Measurements from ENCODE around the gene TCFL5. TPM values are rescaled to one million over a fixed set of nuclear protein-coding genes. Genes with fewer than 3 reads are reported as not detected.

TCFL5 gene
- total and polyA plus RNA-seq, 10 of the 15 experiments (the other 5 are each of a cell fraction or from before 2014, with no cell fraction given) = 0.48 to 8.1 (median 3.8) TPM

GRCh38 chr20:62859721-62860120 is 1.9 kb downstream of the TCFL5 start:
- CTCF ChIA-PET = interaction anchor here (1.2 kb wide), 1 partner anchor 37 kb away, joined by 5 read pairs; no protein-coding TSS in a partner anchor
- in situ Hi-C loops (cut with MboI) = no loop called here
- POLR2A ChIA-PET = no interaction called here
- H3K4me2 ChIP-seq (ENCODE audit: control insufficient read depth, insufficient read depth) = no peak overlapping the region; the same call in 1 of the 2 replicates
- 94% methylated on average over 12 of the region's 12 CpGs for WGBS (ENCODE audit: insufficient coverage, insufficient replicate concordance, low lambda C conversion rate, missing lambda C conversion rate)
- H2AFZ ChIP-seq (ENCODE audit: control insufficient read depth, low read depth, low read length) = no peak overlapping the region
- no peaks in the 10 kb centered on the region for H3K36me3 ChIP-seq (ENCODE audit: control insufficient read depth in 2 of 2, insufficient read depth in 2 of 2, low read length in 1 of 2)
- TF ChIP-seq HDAC2 (IDR thresholded peaks at IDR 0.05) = no peak
- TF ChIP-seq RB1 (IDR thresholded peaks at IDR 0.05; ENCODE audit: borderline replicate concordance) = no peak
- no peak for TF ChIP-seq SIN3A (IDR thresholded peaks at IDR 0.05; ENCODE audit: low read depth, low read length)
- no peak for TF ChIP-seq CBFB (IDR thresholded peaks at IDR 0.05; ENCODE audit: low read depth)
- no peak for TF ChIP-seq RELA (IDR thresholded peaks at IDR 0.05; ENCODE audit: borderline replicate concordance, partially characterized antibody)
- TF ChIP-seq, protein P1, sequence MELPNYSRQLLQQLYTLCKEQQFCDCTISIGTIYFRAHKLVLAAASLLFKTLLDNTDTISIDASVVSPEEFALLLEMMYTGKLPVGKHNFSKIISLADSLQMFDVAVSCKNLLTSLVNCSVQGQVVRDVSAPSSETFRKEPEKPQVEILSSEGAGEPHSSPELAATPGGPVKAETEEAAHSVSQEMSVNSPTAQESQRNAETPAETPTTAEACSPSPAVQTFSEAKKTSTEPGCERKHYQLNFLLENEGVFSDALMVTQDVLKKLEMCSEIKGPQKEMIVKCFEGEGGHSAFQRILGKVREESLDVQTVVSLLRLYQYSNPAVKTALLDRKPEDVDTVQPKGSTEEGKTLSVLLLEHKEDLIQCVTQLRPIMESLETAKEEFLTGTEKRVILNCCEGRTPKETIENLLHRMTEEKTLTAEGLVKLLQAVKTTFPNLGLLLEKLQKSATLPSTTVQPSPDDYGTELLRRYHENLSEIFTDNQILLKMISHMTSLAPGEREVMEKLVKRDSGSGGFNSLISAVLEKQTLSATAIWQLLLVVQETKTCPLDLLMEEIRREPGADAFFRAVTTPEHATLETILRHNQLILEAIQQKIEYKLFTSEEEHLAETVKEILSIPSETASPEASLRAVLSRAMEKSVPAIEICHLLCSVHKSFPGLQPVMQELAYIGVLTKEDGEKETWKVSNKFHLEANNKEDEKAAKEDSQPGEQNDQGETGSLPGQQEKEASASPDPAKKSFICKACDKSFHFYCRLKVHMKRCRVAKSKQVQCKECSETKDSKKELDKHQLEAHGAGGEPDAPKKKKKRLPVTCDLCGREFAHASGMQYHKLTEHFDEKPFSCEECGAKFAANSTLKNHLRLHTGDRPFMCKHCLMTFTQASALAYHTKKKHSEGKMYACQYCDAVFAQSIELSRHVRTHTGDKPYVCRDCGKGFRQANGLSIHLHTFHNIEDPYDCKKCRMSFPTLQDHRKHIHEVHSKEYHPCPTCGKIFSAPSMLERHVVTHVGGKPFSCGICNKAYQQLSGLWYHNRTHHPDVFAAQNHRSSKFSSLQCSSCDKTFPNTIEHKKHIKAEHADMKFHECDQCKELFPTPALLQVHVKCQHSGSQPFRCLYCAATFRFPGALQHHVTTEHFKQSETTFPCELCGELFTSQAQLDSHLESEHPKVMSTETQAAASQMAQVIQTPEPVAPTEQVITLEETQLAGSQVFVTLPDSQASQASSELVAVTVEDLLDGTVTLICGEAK (IDR thresholded peaks at IDR 0.05; ENCODE audit: borderline replicate concordance) = no peak
- no peak for TF ChIP-seq GATAD2B (conservative IDR thresholded peaks at IDR 0.05; ENCODE audit: low read depth)
- no peak for TF ChIP-seq REST (IDR thresholded peaks at IDR 0.05; ENCODE audit: low read depth, low read length)
- no peak for TF ChIP-seq JUND (IDR thresholded peaks at IDR 0.05; ENCODE audit: low read depth, low read length)
- no peak for TF ChIP-seq USF1 (IDR thresholded peaks at IDR 0.05; ENCODE audit: borderline replicate concordance, extremely low read length, insufficient read depth, low read depth, low read length)
- TF ChIP-seq TARDBP (IDR thresholded peaks at IDR 0.05; ENCODE audit: borderline replicate concordance) = no peak
- no peak for TF ChIP-seq DPF2 (IDR thresholded peaks at IDR 0.05)
- H3K27me3 ChIP-seq (replicated peaks in 1 of 2; ENCODE audit: control insufficient read depth in 2 of 2, insufficient read depth in 2 of 2, low read length in 1 of 2) = no peaks in the 10 kb centered on the region; a peak in 1 of 4 replicates
- TSS peak; percentile 62 for BruUV-seq (replicated peaks)
- DNase-seq (ENCODE audit: low read depth, low spot score) = no peak
- RAD21 ChIA-PET (ENCODE audit: unreplicated experiment) = no interaction called here
- FAIRE-seq = no peak
- SMC1A ChIA-PET (ENCODE audit: uncharacterized antibody, unreplicated experiment) = interaction anchor here (1.0 kb wide), 1 partner anchor 95 kb away, joined by 3 read pairs; no protein-coding TSS in a partner anchor
- H3K27ac ChIP-seq (ENCODE audit: control insufficient read depth, insufficient read depth) = no peak overlapping the region
- intact Hi-C loops (cut with micrococcal nuclease; ENCODE audit: unreplicated experiment) = no loop called here
- no peaks in the 10 kb centered on the region for H4K20me1 ChIP-seq (ENCODE audit: control insufficient read depth, insufficient read depth)
- H3K79me2 ChIP-seq (ENCODE audit: control insufficient read depth, insufficient read depth, low read length) = peaks cover 3% of the 10 kb centered on the region; the same call in 1 of the 2 replicates
- no peaks in the 10 kb centered on the region for H3K9me3 ChIP-seq (replicated peaks; ENCODE audit: control insufficient read depth, insufficient read depth, low read length)
- H3K4me1 ChIP-seq (ENCODE audit: control insufficient read depth, insufficient read depth, low read length) = peaks cover 5% of the 10 kb centered on the region
- no peak overlapping the region for H3K9ac ChIP-seq (ENCODE audit: control insufficient read depth, insufficient read depth, low read length)
- no peak for ATAC-seq
- peak overlapping the region; percentile 75; the same call in 1 of the 2 replicates for H3K4me3 ChIP-seq
